SK-N-SH (cell line): ENCODE measurements around the gene MIF. TPM values are rescaled to one million over a fixed set of nuclear protein-coding genes. Genes with fewer than 3 reads are reported as not detected.
"Not testable (repeated sequence)": the region's sequence is repeated elsewhere in the genome, so short reads cannot be mapped to it uniquely, and the experiment has no call there.

Experiments used
- CTCF ChIA-PET: fragments of 300-600, 350-600 bp; formaldehyde crosslinking; extraction: SDS; loops from one replicate; lab custom pipeline; 2021; lab: Yijun Ruan, JAX
- POLR2A ChIA-PET: fragments of 350-600 bp; sonication (Branson Sonifier 250); formaldehyde crosslinking; extraction: SDS; loops from one replicate; lab custom pipeline; 2020; ENCODE audit warnings: antibody characterized with exemption, inconsistent platforms; lab: Yijun Ruan, JAX
- DNase-seq: peaks from one replicate; pipeline ENCODE4 v3.0.0; 2012
- H2AFZ ChIP-seq: fragments of 200-600 bp; sonication (generic); 2 replicates; pipeline ENCODE4 v1.8.1; 2016; ENCODE audit warnings: antibody characterized with exemption, mild to moderate bottlenecking, low read depth
- H3F3A ChIP-seq: fragments of 200-600 bp; sonication (generic); replicated peaks from 2 replicates; pipeline ENCODE3; 2016; ENCODE audit warnings: antibody characterized with exemption, mild to moderate bottlenecking; ENCODE audit not compliant: insufficient read depth
- H3K27ac ChIP-seq, 2 experiments: fragments of 200-500 bp in 1 of 2; fragments of 200-600 bp in 1 of 2; sonication (Bioruptor generic) in 1 of 2; sonication (generic), shearing (Covaris generic) in 1 of 2; 2 replicates each; pipeline versions ENCODE4 v1.5.1 to v1.6.1; 2014 to 2016; ENCODE audit warnings: low read depth in 2 of 2, inconsistent platforms in 1 of 2, low read length in 1 of 2, mild to moderate bottlenecking in 1 of 2, mixed read lengths in 1 of 2
- H3K27me3 ChIP-seq: fragments of 200-600 bp; sonication (generic), shearing (Covaris generic); 2 replicates; pipeline ENCODE4 v1.6.1; 2016; ENCODE audit warnings: mixed run types; ENCODE audit not compliant: insufficient read depth
- H3K36me3 ChIP-seq, 2 experiments: fragments of 200-500 bp in 1 of 2; fragments of 200-600 bp in 1 of 2; sonication (Bioruptor generic) in 1 of 2; sonication (generic) in 1 of 2; replicated peaks in 1 of 2; 2 replicates each; pipeline versions ENCODE3 to v1.5.1; 2014 to 2016; ENCODE audit warnings: low read length in 1 of 2, mild to moderate bottlenecking in 1 of 2; ENCODE audit not compliant: insufficient read depth in 2 of 2, control insufficient read depth in 1 of 2
- H3K4me1 ChIP-seq, 2 experiments: fragments of 200-500 bp in 1 of 2; fragments of 200-600 bp in 1 of 2; sonication (Bioruptor generic) in 1 of 2; sonication (generic), shearing (Covaris generic) in 1 of 2; 2 replicates each; pipeline versions ENCODE4 v1.5.1 to v1.6.1; 2014 to 2016; ENCODE audit warnings: low read depth in 1 of 2, low read length in 1 of 2, mixed run types in 1 of 2; ENCODE audit not compliant: insufficient read depth in 2 of 2, control insufficient read depth in 1 of 2
- H3K4me2 ChIP-seq: fragments of 200-600 bp; sonication (generic), shearing (Covaris generic); 2 replicates; pipeline ENCODE4 v1.6.1; 2017; ENCODE audit warnings: mixed run types
- H3K4me3 ChIP-seq, 2 experiments: fragments of 200-500 bp in 1 of 2; fragments of 200-600 bp in 1 of 2; sonication (Bioruptor generic) in 1 of 2; sonication (generic), shearing (Covaris generic) in 1 of 2; 2 replicates each; pipeline versions ENCODE4 v1.5.1 to v1.8.1; 2014 to 2016; ENCODE audit warnings: low read depth in 2 of 2, inconsistent platforms in 1 of 2, low read length in 1 of 2, mild to moderate bottlenecking in 1 of 2, mixed read lengths in 1 of 2, moderate library complexity in 1 of 2
- H3K79me2 ChIP-seq: fragments of 200-600 bp; sonication (generic); 2 replicates; pipeline ENCODE4 v1.8.1; 2017; ENCODE audit warnings: mild to moderate bottlenecking; ENCODE audit not compliant: insufficient read depth
- H3K9ac ChIP-seq: fragments of 200-600 bp; sonication (generic); 2 replicates; pipeline ENCODE4 v1.6.1; 2017; ENCODE audit warnings: mixed run types
- H3K9me2 ChIP-seq: fragments of 200-600 bp; sonication (generic); 2 replicates; pipeline ENCODE4 v1.6.1; 2017; ENCODE audit warnings: mixed run types
- H3K9me3 ChIP-seq: fragments of 200-600 bp; sonication (generic); 2 replicates; pipeline ENCODE4 v1.6.1; 2017; ENCODE audit warnings: mixed run types, mild to moderate bottlenecking, moderate library complexity
- H4K20me1 ChIP-seq: fragments of 200-600 bp; sonication (generic); 2 replicates; pipeline ENCODE4 v1.6.1; 2017; ENCODE audit warnings: mild to moderate bottlenecking, mixed run types; ENCODE audit not compliant: insufficient read depth
- CHD2 ChIP-seq: fragments of 150-350 bp; IDR thresholded peaks from 2 replicates; pipeline ENCODE4 v1.6.1; 2018; ENCODE audit warnings: low read length; ENCODE audit not compliant: partially characterized antibody
- ELF1 ChIP-seq: IDR thresholded peaks from 2 replicates; pipeline ENCODE4 v1.4.0; 2012
- EZH2phosphoT487 ChIP-seq: fragments of 200-600 bp; sonication (generic); IDR thresholded peaks from 2 replicates; pipeline ENCODE4 v1.6.1; 2017; ENCODE audit warnings: low read depth, mixed run types, mild to moderate bottlenecking, antibody characterized with exemption, moderate library complexity, borderline replicate concordance
- GATA2 ChIP-seq: sonication (generic); formaldehyde crosslinking; IDR thresholded peaks from 2 replicates; pipeline ENCODE4 v1.5.0; 2020; ENCODE audit warnings: mild to moderate bottlenecking, missing genetic modification reagents
- JUND ChIP-seq: IDR thresholded peaks from 2 replicates; pipeline ENCODE4 v1.4.0; 2012
- NFIC ChIP-seq: IDR thresholded peaks from 2 replicates; pipeline ENCODE4 v1.4.0; 2012; ENCODE audit warnings: borderline replicate concordance
- TAF1 ChIP-seq: IDR thresholded peaks from 2 replicates; pipeline ENCODE4 v1.6.1; 2012; ENCODE audit warnings: low read depth, mild to moderate bottlenecking, low read length, moderate library complexity, borderline replicate concordance
- WGBS: methylation state at CpG from one replicate; pipeline ENCODE4 v1.1.6; 2017; ENCODE audit warnings: low lambda C conversion rate; 5-methylcytosine and 5-hydroxymethylcytosine counted together
- polyA plus RNA-seq, 3 experiments: library from polyadenylated mRNA; depleted of rRNA; stranded (reverse); fragments of >200 nt; gene quantifications; 2 replicates each; pipeline ENCODE4 v1.2.3, GENCODE V29; 2012
- small RNA-seq, 7 experiments: library from RNA; depleted of rRNA; stranded (forward); fragments of <200 nt; gene quantifications; one replicate each; pipeline ENCODE3, GENCODE V24; 2012

MIF gene
- polyA plus RNA-seq, 1 of the 3 experiments (the other 2 are of a cell fraction) = 565 TPM

GRCh38 chr22:23938328-23939016 is 44.3 kb downstream of the MIF start:
- POLR2A ChIA-PET = no interaction called here

GRCh38 chr22:23939017-23939357 is 44.8 kb downstream of the MIF start:
- Histone ChIP-seq H3K9me2 (no peaks in the 10 kb centered on the region), H3K4me1 (no peaks in the 10 kb centered on the region; a peak in 1 of 4 replicates), H2AFZ (no peak overlapping the region), H4K20me1 (no peaks in the 10 kb centered on the region), H3K79me2 (no peaks in the 10 kb centered on the region), H3K9me3 (no peaks in the 10 kb centered on the region), H3K27me3 (no peaks in the 10 kb centered on the region), H3K9ac (no peak overlapping the region), H3K4me2 (no peak overlapping the region), H3F3A (no peaks in the 10 kb centered on the region), H3K36me3 (no peaks in the 10 kb centered on the region), H3K4me3 (no peak overlapping the region), H3K27ac (no peak overlapping the region)
- whole genome bisulfite sequencing = 48% methylated on average over 3 of the region's 3 CpGs
- TF ChIP-seq TAF1 (no peak), CHD2 (no peak), NFIC (no peak), GATA2 (CRISPR knock-in tag) (no peak)
- DNase-seq = no peak
- ChIA-PET CTCF (interaction anchor here (1.0 kb wide), 1 partner anchor 18 kb away, joined by 3 read pairs; no protein-coding TSS in a partner anchor), POLR2A (no interaction called here)

More at GRCh38 chr22:23938328-23939016, 44.3 kb downstream of the MIF start:
- no peaks in the 10 kb centered on the region for H3K9me3 ChIP-seq
- no peaks in the 10 kb centered on the region for H4K20me1 ChIP-seq
- WGBS = 76% methylated on average over 5 of the region's 5 CpGs
- H2AFZ ChIP-seq = no peak overlapping the region
- H3K79me2 ChIP-seq = no peaks in the 10 kb centered on the region
- no peaks in the 10 kb centered on the region for H3K9me2 ChIP-seq
- H3K4me3 ChIP-seq = no peak overlapping the region
- no peak overlapping the region for H3K9ac ChIP-seq
- no peak for DNase-seq
- no peak for TF ChIP-seq NFIC
- no peak for TF ChIP-seq EZH2phosphoT487
- TF ChIP-seq ELF1 = no peak
- TF ChIP-seq JUND = no peak
- TF ChIP-seq, all 33 proteins: peak for 0
- H3K36me3 ChIP-seq = no peaks in the 10 kb centered on the region
- no peaks in the 10 kb centered on the region for H3F3A ChIP-seq
- no peak overlapping the region for H3K4me2 ChIP-seq
- no peak overlapping the region for H3K27ac ChIP-seq
- CTCF ChIA-PET = interaction anchor here (1.0 kb wide), 1 partner anchor 18 kb away, joined by 3 read pairs; no protein-coding TSS in a partner anchor
- no peaks in the 10 kb centered on the region; a peak in 1 of 4 replicates for H3K4me1 ChIP-seq
- no peaks in the 10 kb centered on the region for H3K27me3 ChIP-seq

- H3K9ac ChIP-seq, H3K4me3 ChIP-seq, H3K4me2 ChIP-seq, H3K4me1 ChIP-seq, H3K27me3 ChIP-seq, H3K9me2 ChIP-seq, H3F3A ChIP-seq, H3K9me3 ChIP-seq, DNase-seq, H3K27ac ChIP-seq, H3K36me3 ChIP-seq, H4K20me1 ChIP-seq, POLR2A ChIA-PET, H3K79me2 ChIP-seq, H2AFZ ChIP-seq, CTCF ChIA-PET: not testable (repeated sequence)
- WGBS = 94% methylated on average over 3 of the region's 14 CpGs
Measured at GRCh38 chr22:23940166-23940565, 46.0 kb downstream of the MIF start.

Small RNAs within 50 kb of the gene (small RNA-seq; reads per million reads assigned to genes)
- gene RN7SL268P = 0 reads per million in 7 experiments

Other genes with a start within 250 kb of the MIF start
- not detected in 2 replicates for gene RGL4, start 203.4 kb upstream of the MIF start, polyA plus RNA-seq (2012; rRNA removed)
- 0.77 and 0.80 TPM in 2 replicates for gene ZNF70, start 143.3 kb upstream of the MIF start, polyA plus RNA-seq (2012; rRNA removed)
- gene VPREB3, start 140.0 kb upstream of the MIF start, polyA plus RNA-seq (2012; rRNA removed) = 0.54 TPM in 1 of 2 replicates, not detected in the other
- gene C22orf15, start 131.4 kb upstream of the MIF start, polyA plus RNA-seq (2012; rRNA removed) = 1.6 and 2.5 TPM in 2 replicates
- 27.7 and 70.1 TPM in 2 replicates for gene CHCHD10, start 126.4 kb upstream of the MIF start, polyA plus RNA-seq (2012; rRNA removed)
- 50.8 and 64.4 TPM in 2 replicates for gene MMP11, start 121.5 kb upstream of the MIF start, polyA plus RNA-seq (2012; rRNA removed)
- gene SMARCB1, start 107.4 kb upstream of the MIF start, polyA plus RNA-seq (2012; rRNA removed) = 182 and 215 TPM in 2 replicates
- not detected in 2 replicates for gene DERL3, start 55.4 kb upstream of the MIF start, polyA plus RNA-seq (2012; rRNA removed)
- 21.8 and 27.1 TPM in 2 replicates for gene SLC2A11, start 36.5 kb upstream of the MIF start, polyA plus RNA-seq (2012; rRNA removed)
- 32.2 and 32.8 TPM in 2 replicates for gene GSTT2B, start 66.8 kb downstream of the MIF start, polyA plus RNA-seq (2012; rRNA removed)
- 1.6 and 2.0 TPM in 2 replicates for gene DDTL, start 72.5 kb downstream of the MIF start, polyA plus RNA-seq (2012; rRNA removed)
- gene DDT, start 80.1 kb downstream of the MIF start, polyA plus RNA-seq (2012; rRNA removed) = 181 and 198 TPM in 2 replicates
- gene GSTT2, start 85.8 kb downstream of the MIF start, polyA plus RNA-seq (2012; rRNA removed) = 3.7 and 6.3 TPM in 2 replicates
- gene GSTT4, start 111.1 kb downstream of the MIF start, polyA plus RNA-seq (2012; rRNA removed) = not detected in 2 replicates
- gene CABIN1, start 116.9 kb downstream of the MIF start, polyA plus RNA-seq (2012; rRNA removed) = 6.1 and 7.3 TPM in 2 replicates